Urinary bladder (tissue), 4 donors: ENCODE results near the gene TBL3. TPM values are rescaled to one million over a fixed set of nuclear protein-coding genes. Genes with fewer than 3 reads are reported as not detected.
A peak's percentile ranks its signal among the peaks of the same experiment; 100 is the strongest.

ENCODE experiments used
- DNase-seq: peaks from one replicate; pipeline ENCODE4 v3.0.0-alpha.2; 2015; ENCODE audit errors: extremely low spot score
- H3K27ac ChIP-seq: one replicate; pipeline ENCODE4 v1.5.1; 2013; ENCODE audit warnings: low read depth, mild to moderate bottlenecking, moderate library complexity
- H3K36me3 ChIP-seq: one replicate; pipeline ENCODE4 v1.6.1; 2013; ENCODE audit warnings: mild to moderate bottlenecking, moderate library complexity; ENCODE audit not compliant: insufficient read depth
- H3K4me1 ChIP-seq: one replicate; pipeline ENCODE4 v1.6.1; 2013; ENCODE audit warnings: mild to moderate bottlenecking, moderate library complexity; ENCODE audit not compliant: insufficient read depth
- H3K4me3 ChIP-seq: one replicate; pipeline ENCODE4 v1.5.1; 2013; ENCODE audit warnings: low read depth, low read length
- WGBS: extraction: QIAGEN DNeasy Blood & Tissue Kit; methylation state at CpG from one replicate; pipeline ENCODE4 v1.1.7; 2013; 5-methylcytosine and 5-hydroxymethylcytosine counted together
- polyA plus RNA-seq: library from polyadenylated mRNA; stranded (reverse); fragments of 200-250 nt; gene quantifications from one replicate; pipeline ENCODE4 v1.2.3, GENCODE V29; 2013
- total RNA-seq: library from RNA; depleted of rRNA; stranded (reverse); fragments of >200 nt; gene quantifications from one replicate; pipeline ENCODE4 v1.2.3, GENCODE V29; 2014
- donor health status: healthy with polysubstance abuse.
- donor health status: healthy.

Gene TBL3
- total RNA-seq (10.9 TPM), polyA plus RNA-seq (50.6 TPM)

DNA sequence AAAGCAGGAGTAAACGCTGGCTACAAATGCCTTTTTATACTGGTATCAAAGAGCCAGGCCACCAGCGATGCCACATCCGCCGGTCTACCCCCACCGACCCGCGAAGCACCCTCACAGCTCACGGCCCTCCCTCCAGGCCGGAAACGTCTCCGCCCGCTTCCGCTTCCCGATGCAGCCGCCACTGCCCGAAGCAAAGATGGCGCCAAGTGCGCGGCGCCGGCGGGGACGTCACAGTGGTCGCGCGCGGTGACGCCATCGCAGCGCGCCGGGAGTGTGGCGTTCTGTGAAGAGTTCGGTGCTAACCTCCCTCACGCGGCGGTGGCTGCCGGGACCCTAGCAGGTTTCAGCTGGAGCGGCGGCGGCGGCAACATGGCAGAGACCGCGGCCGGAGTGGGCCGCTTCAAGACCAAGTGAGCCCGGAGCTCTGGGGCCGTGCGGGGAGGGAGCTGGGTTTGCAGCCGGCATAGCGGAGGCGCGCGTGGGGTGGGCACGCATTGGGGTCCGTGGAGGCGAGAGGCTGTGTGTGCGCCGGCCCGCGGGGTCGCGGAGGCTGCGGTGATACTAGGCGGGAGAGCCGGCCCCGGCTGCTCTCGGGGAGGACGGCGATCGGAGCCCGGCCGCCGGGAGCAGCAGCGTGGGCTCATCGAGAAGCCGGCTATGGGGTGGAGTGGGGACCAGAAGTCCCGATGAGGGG lies at the start of gene TBL3:
TSS of gene TBL3 (plus strand) at position 258 of the 694 bp plus-strand sequence. CDS start at position 370, 112 bp downstream.
- Histone ChIP-seq H3K4me1 (peaks cover 1% of the 10 kb centered on the region), H3K4me3 (peak within 1 kb of the TSS; percentile 99), H3K27ac (peak within 1 kb of the TSS; percentile 95), H3K36me3 (peaks cover 6% of the 10 kb centered on the region)
- under 1% methylated on average over 78 of the region's 78 CpGs for WGBS
- peak; percentile 76 for DNase-seq

- Histone ChIP-seq H3K4me3 (no peak overlapping the region), H3K4me1 (no peaks in the 10 kb centered on the region), H3K36me3 (no peaks in the 10 kb centered on the region), H3K27ac (no peak overlapping the region)
- WGBS: 84% methylated on average over 8 of the region's 8 CpGs
- DNase-seq: no peak
Observed at GRCh38 chr16:1922357-1922756, 49.5 kb upstream of the TBL3 start.

- whole genome bisulfite sequencing: 13% methylated on average over 24 of the region's 24 CpGs
- no peaks in the 10 kb centered on the region for H3K4me1 ChIP-seq
- DNase-seq: no peak
- H3K36me3 ChIP-seq: no peaks in the 10 kb centered on the region
- H3K27ac ChIP-seq: no peak overlapping the region
- no peak overlapping the region for H3K4me3 ChIP-seq
Observed at GRCh38 chr16:1923299-1924034, 48.4 kb upstream of the TBL3 start.

- no peaks in the 10 kb centered on the region for H3K4me1 ChIP-seq
- no peak overlapping the region for H3K4me3 ChIP-seq
- no peaks in the 10 kb centered on the region for H3K36me3 ChIP-seq
- no peak for DNase-seq
- H3K27ac ChIP-seq: no peak overlapping the region
- 78% methylated on average over 5 of the region's 5 CpGs for WGBS
Observed at GRCh38 chr16:1924095-1924494, 47.8 kb upstream of the TBL3 start.

GRCh38 chr16:1926271-1926670 lies 45.6 kb upstream of the TBL3 start:
- H3K27ac ChIP-seq: no peak overlapping the region
- no peak overlapping the region for H3K4me3 ChIP-seq
- H3K36me3 ChIP-seq: no peaks in the 10 kb centered on the region
- no peaks in the 10 kb centered on the region for H3K4me1 ChIP-seq
- DNase-seq: no peak
- WGBS: 51% methylated on average over 11 of the region's 11 CpGs

GRCh38 chr16:1929105-1929504 lies 42.7 kb upstream of the TBL3 start:
- Histone ChIP-seq H3K36me3 (no peaks in the 10 kb centered on the region), H3K4me3 (peak overlapping the region; percentile 58), H3K4me1 (no peaks in the 10 kb centered on the region), H3K27ac (no peak overlapping the region)
- WGBS: 9% methylated on average over 11 of the region's 11 CpGs
- DNase-seq: no peak

DNA sequence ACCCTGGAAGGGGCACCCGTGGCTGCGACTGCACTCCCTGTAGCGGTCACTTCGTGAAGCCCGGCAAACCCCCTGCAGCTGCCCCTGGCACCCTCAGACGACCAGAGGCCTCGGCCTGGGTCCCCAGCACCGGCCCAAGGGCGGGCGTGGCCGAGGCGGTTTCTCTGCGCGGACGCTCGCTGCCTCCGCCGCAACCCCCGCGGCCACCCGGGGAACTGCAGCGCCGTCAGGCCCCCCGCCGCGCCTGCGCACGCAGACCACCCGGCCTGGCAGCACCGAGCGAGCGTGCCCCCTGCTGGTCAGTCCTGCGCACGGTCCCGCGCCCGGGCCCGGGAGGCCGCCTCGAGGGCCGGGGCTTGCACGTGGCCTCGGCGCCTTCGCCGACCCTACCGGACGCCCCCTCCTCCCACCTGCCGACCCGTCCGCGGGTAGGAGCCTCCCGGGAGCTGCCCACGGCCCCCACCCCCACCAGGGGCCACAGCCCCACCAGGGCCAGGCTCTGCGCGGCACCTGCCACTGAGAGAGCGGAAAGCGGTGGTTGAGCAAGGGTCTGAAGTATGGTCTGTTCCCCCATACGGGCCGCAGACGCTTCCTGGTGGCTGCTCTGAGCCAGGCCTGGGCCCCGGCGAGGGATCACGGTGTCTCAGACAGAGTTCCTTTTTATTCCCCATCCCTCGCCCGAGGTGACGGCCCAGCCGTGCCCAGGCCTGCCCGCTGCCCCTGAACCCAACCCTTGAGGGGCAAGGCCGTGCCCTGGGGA lies 42.1 kb upstream of the TBL3 start:
- 11% methylated on average over 70 of the region's 70 CpGs for WGBS
- Histone ChIP-seq H3K4me3 (peak overlapping the region; percentile 58), H3K27ac (no peak overlapping the region), H3K36me3 (no peaks in the 10 kb centered on the region), H3K4me1 (no peaks in the 10 kb centered on the region)
- DNase-seq: peak; percentile 31

GRCh38 chr16:1930338-1930720 lies 41.5 kb upstream of the TBL3 start:
- no peak overlapping the region for H3K27ac ChIP-seq
- no peaks in the 10 kb centered on the region for H3K36me3 ChIP-seq
- WGBS: 75% methylated on average over 10 of the region's 10 CpGs
- DNase-seq: no peak
- no peaks in the 10 kb centered on the region for H3K4me1 ChIP-seq
- no peak overlapping the region for H3K4me3 ChIP-seq

DNA sequence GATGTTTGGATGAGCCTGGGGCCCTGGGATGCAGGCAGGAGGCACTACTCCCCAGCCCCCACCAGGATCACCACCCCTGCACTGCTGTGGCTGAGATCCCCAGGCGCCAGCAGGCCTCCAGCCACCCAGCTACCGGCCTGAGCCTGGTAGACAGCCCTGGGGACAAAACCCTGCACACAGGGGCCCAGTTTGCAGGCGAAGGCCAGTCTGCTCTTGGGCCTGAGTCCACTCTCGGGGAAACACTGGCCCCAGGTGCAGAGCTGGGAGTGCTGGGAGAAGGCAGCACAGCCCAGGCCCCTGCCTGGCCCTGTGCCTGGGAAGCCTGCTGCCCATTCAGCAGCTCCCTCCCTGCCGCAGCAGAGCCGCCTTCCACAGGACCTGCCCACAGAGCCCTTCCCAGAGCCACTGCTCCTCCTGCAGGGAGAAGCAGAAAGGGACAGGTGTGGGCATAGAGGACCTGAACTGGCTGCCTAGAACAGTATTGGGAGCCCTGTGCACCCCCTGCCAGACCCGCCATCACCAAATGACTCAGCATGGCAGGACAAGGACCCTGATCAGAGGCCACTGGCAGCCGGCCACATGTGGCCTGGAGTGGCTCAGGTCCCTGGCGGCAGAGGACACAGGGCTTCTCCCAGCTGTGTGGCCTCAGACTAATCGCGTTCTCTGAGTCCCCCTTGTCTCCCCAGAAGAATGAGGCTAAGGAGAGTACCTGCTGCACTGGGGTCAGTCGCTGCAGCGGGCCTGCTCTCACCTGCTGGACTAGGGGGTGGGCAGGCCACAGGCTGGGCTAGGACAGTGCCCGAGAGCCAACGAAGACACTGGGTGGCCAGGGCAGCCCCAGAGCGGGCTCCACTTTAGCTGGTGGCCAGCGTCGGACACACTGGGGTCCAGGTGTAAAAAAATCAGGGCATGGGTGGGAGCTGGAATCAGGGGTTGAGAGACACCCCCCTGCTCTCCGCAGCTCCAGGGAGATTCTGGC lies 39.5 kb upstream of the TBL3 start:
- no peak for DNase-seq
- whole genome bisulfite sequencing: 66% methylated on average over 19 of the region's 19 CpGs

DNA sequence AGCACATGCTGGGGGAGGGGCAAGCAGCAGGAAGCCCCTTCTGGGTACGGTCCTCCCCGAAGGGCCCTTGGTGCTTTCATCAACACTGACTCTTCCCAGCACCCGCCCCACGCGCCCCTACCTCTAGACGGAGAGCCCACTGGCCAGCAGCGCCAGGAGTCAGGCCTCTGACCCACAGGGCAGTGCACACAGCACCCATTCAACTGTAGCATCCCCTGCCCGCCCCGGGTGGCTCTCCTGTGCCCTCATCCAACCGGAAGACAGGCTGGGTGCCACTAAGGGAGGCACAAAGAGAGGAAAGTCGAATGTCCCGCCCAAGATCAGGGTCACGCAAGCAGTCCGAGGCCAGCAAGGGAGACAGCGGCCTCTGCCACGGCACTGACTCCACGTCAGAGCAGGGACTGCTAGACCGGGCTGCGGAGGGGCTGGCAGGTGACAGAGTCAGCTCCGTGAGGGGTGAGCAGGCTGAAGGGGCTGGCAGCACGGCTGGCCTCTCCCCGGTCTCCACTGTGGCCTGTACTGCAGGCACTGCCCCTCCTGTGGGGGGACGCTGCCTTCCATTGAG lies 38.7 kb upstream of the TBL3 start:
- H3K4me1 ChIP-seq: no peaks in the 10 kb centered on the region
- DNase-seq: no peak
- no peaks in the 10 kb centered on the region for H3K36me3 ChIP-seq
- no peak overlapping the region for H3K4me3 ChIP-seq
- 68% methylated on average over 23 of the region's 23 CpGs for WGBS
- H3K27ac ChIP-seq: no peak overlapping the region

More for the DNA sequence above, 39.5 kb upstream of the TBL3 start:
- Histone ChIP-seq H3K36me3 (no peaks in the 10 kb centered on the region), H3K27ac (no peak overlapping the region), H3K4me1 (no peaks in the 10 kb centered on the region), H3K4me3 (no peak overlapping the region)

DNA sequence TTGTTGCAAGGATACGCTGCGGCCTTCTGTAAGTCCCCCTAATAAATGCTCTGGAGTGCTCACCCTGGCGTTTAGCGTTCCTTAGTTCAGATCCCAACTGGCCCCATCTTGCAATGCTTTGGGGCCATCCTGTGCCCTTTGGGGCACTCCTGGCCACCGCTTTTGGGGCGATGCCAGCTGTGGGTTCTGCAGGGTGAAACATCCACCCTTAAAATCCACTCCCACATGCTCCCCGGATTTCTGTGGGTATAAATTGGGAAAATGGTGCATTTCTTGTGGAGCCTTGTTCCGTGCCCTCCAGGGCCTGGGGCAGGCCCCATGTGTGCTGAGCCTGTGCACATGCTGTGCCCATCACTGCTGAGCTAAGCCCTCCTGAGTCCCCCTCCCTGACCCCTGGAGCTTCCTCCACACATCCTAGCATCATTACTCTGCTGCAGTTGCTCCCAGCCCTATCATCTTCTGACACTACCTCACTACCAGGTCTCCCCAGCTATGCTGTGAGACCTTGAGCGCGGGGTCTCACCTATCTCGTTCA lies 34.8 kb upstream of the TBL3 start:
- Histone ChIP-seq H3K4me1 (no peaks in the 10 kb centered on the region), H3K4me3 (no peak overlapping the region), H3K27ac (no peak overlapping the region), H3K36me3 (peaks cover 5% of the 10 kb centered on the region)
- DNase-seq: no peak
- WGBS: 92% methylated on average over 11 of the region's 11 CpGs

GRCh38 chr16:1938316-1938715 lies 33.5 kb upstream of the TBL3 start:
- 94% methylated on average over 10 of the region's 10 CpGs for WGBS
- DNase-seq: no peak
- H3K27ac ChIP-seq: no peak overlapping the region
- no peak overlapping the region for H3K4me3 ChIP-seq
- H3K36me3 ChIP-seq: peaks cover 5% of the 10 kb centered on the region
- H3K4me1 ChIP-seq: no peaks in the 10 kb centered on the region
